Measurements from ENCODE around the gene NUP85.
A peak's percentile ranks its signal among the peaks of the same experiment; 100 is the strongest.
"Not testable (repeated sequence)": the region's sequence is repeated elsewhere in the genome, so short reads cannot be mapped to it uniquely, and the experiment has no call there.

NUP85 gene

GRCh38 chr17:75241143-75241430 is 35.6 kb downstream of the NUP85 start:
- no peak overlapping the region for H3K4me3 Mint-ChIP-seq
- DNase-seq (ENCODE audit: low spot score in 2 of 2) (no peak), ATAC-seq (ENCODE audit: low read depth) (no peak)
- H3K27ac Mint-ChIP-seq: peak overlapping the region; percentile 97
- H3K27me3 Mint-ChIP-seq: no peaks in the 10 kb centered on the region
- no peaks in the 10 kb centered on the region for H3K9me3 Mint-ChIP-seq
- H3K36me3 Mint-ChIP-seq: peaks cover 20% of the 10 kb centered on the region
- peaks cover 44% of the 10 kb centered on the region for H3K4me1 Mint-ChIP-seq

GRCh38 chr17:75241502-75241901 is 36.0 kb downstream of the NUP85 start:
- Mint-ChIP-seq H3K27ac (peak overlapping the region; percentile 97), H3K36me3 (peaks cover 22% of the 10 kb centered on the region), H3K27me3 (no peaks in the 10 kb centered on the region), H3K9me3 (no peaks in the 10 kb centered on the region), H3K4me1 (peaks cover 45% of the 10 kb centered on the region), H3K4me3 (peak overlapping the region; percentile 47)
- ATAC-seq (ENCODE audit: low read depth): no peak
- no peak for DNase-seq (ENCODE audit: low spot score in 2 of 2)

GRCh38 chr17:75241996-75242460 is 36.5 kb downstream of the NUP85 start:
- Mint-ChIP-seq H3K4me3 (peak overlapping the region; percentile 47), H3K36me3 (peaks cover 19% of the 10 kb centered on the region), H3K27me3 (no peaks in the 10 kb centered on the region), H3K4me1 (peaks cover 45% of the 10 kb centered on the region), H3K27ac (peak overlapping the region; percentile 97), H3K9me3 (no peaks in the 10 kb centered on the region)
- DNase-seq (ENCODE audit: low spot score in 2 of 2) (peak in 1 of 2 donors; percentile 50), ATAC-seq (ENCODE audit: low read depth) (peak; percentile 10)

GRCh38 chr17:75242461-75243042 is 37.1 kb downstream of the NUP85 start:
- ATAC-seq (ENCODE audit: low read depth) (peak; percentile 78), DNase-seq (ENCODE audit: low spot score in 2 of 2) (peak; percentile 59 to 72)
- Mint-ChIP-seq H3K9me3 (no peaks in the 10 kb centered on the region), H3K27me3 (no peaks in the 10 kb centered on the region), H3K36me3 (peaks cover 19% of the 10 kb centered on the region), H3K4me1 (peaks cover 45% of the 10 kb centered on the region), H3K4me3 (peak overlapping the region; percentile 42), H3K27ac (peak overlapping the region; percentile 97)

- peak; percentile 63 for ATAC-seq (ENCODE audit: low read depth)
- Mint-ChIP-seq H3K27ac (peak overlapping the region; percentile 97), H3K36me3 (peaks cover 15% of the 10 kb centered on the region)
Measured at GRCh38 chr17:75244133-75244866, 38.8 kb downstream of the NUP85 start.

GRCh38 chr17:75245011-75245410 is 39.5 kb downstream of the NUP85 start:
- Mint-ChIP-seq H3K9me3 (no peaks in the 10 kb centered on the region), H3K4me3 (peak overlapping the region; percentile 74), H3K4me1 (peaks cover 46% of the 10 kb centered on the region), H3K36me3 (peaks cover 15% of the 10 kb centered on the region), H3K27me3 (no peaks in the 10 kb centered on the region), H3K27ac (peak overlapping the region; percentile 97)
- DNase-seq (ENCODE audit: low spot score in 2 of 2) (no peak), ATAC-seq (ENCODE audit: low read depth) (no peak)

More at GRCh38 chr17:75244133-75244866, 38.8 kb downstream of the NUP85 start:
- Mint-ChIP-seq H3K4me1 (peaks cover 41% of the 10 kb centered on the region), H3K27me3 (no peaks in the 10 kb centered on the region), H3K4me3 (peak overlapping the region; percentile 74), H3K9me3 (no peaks in the 10 kb centered on the region)
- peak; percentile 47 to 69 for DNase-seq (ENCODE audit: low spot score in 2 of 2)

GRCh38 chr17:75246404-75246803 is 40.9 kb downstream of the NUP85 start:
- H3K27me3 Mint-ChIP-seq: no peaks in the 10 kb centered on the region
- H3K9me3 Mint-ChIP-seq: no peaks in the 10 kb centered on the region
- ATAC-seq (ENCODE audit: low read depth): no peak
- H3K36me3 Mint-ChIP-seq: peaks cover 11% of the 10 kb centered on the region
- H3K4me3 Mint-ChIP-seq: no peak overlapping the region
- no peak for DNase-seq (ENCODE audit: low spot score in 2 of 2)
- peak overlapping the region; percentile 97 for H3K27ac Mint-ChIP-seq
- H3K4me1 Mint-ChIP-seq: peaks cover 47% of the 10 kb centered on the region

- peak overlapping the region; percentile 75 for H3K4me3 Mint-ChIP-seq
- ATAC-seq (ENCODE audit: low read depth): no peak
- H3K27ac Mint-ChIP-seq: peak overlapping the region; percentile 91
- no peak for DNase-seq (ENCODE audit: low spot score in 2 of 2)
- peaks cover 44% of the 10 kb centered on the region for H3K4me1 Mint-ChIP-seq
- no peaks in the 10 kb centered on the region for H3K9me3 Mint-ChIP-seq
- H3K27me3 Mint-ChIP-seq: no peaks in the 10 kb centered on the region
- peaks cover 3% of the 10 kb centered on the region for H3K36me3 Mint-ChIP-seq
Measured at GRCh38 chr17:75249564-75249963, 44.1 kb downstream of the NUP85 start.

- H3K4me1 Mint-ChIP-seq: peaks cover 42% of the 10 kb centered on the region
- peaks cover 3% of the 10 kb centered on the region for H3K36me3 Mint-ChIP-seq
- ATAC-seq (ENCODE audit: low read depth) (peak; percentile 72), DNase-seq (ENCODE audit: low spot score in 2 of 2) (no peak)
- no peaks in the 10 kb centered on the region for H3K9me3 Mint-ChIP-seq
- no peaks in the 10 kb centered on the region for H3K27me3 Mint-ChIP-seq
- H3K4me3 Mint-ChIP-seq: peak overlapping the region; percentile 75
- H3K27ac Mint-ChIP-seq: peak overlapping the region; percentile 91
Measured at GRCh38 chr17:75250009-75250471, 44.6 kb downstream of the NUP85 start.

- Mint-ChIP-seq H3K4me1 (peaks cover 49% of the 10 kb centered on the region), H3K4me3 (peak overlapping the region; percentile 37), H3K27me3 (no peaks in the 10 kb centered on the region), H3K27ac (peak overlapping the region; percentile 54), H3K36me3 (no peaks in the 10 kb centered on the region), H3K9me3 (no peaks in the 10 kb centered on the region)
- ATAC-seq (ENCODE audit: low read depth) (no peak), DNase-seq (ENCODE audit: low spot score in 2 of 2) (no peak)
Measured at GRCh38 chr17:75252039-75252816, 46.7 kb downstream of the NUP85 start.

- H3K4me3 Mint-ChIP-seq; H3K9me3 Mint-ChIP-seq; H3K36me3 Mint-ChIP-seq; DNase-seq (ENCODE audit: low spot score in 2 of 2); H3K27me3 Mint-ChIP-seq; ATAC-seq (ENCODE audit: low read depth): not testable (repeated sequence)
- Mint-ChIP-seq H3K4me1 (peaks cover 62% of the 10 kb centered on the region), H3K27ac (peak overlapping the region; percentile 86)
Measured at GRCh38 chr17:75255954-75256698, 50.6 kb downstream of the NUP85 start.

- peak overlapping the region; percentile 86 for H3K27ac Mint-ChIP-seq
- not testable (repeated sequence) for H3K9me3 Mint-ChIP-seq; H3K4me3 Mint-ChIP-seq; H3K27me3 Mint-ChIP-seq; ATAC-seq (ENCODE audit: low read depth); H3K36me3 Mint-ChIP-seq; DNase-seq (ENCODE audit: low spot score in 2 of 2)
- H3K4me1 Mint-ChIP-seq: peaks cover 57% of the 10 kb centered on the region
Measured at GRCh38 chr17:75257228-75257627, 51.7 kb downstream of the NUP85 start.

GRCh38 chr17:75260641-75261335 is 55.3 kb downstream of the NUP85 start:
- peak; percentile 20 for ATAC-seq (ENCODE audit: low read depth)
- no peaks in the 10 kb centered on the region for H3K9me3 Mint-ChIP-seq
- no peak for DNase-seq (ENCODE audit: low spot score in 2 of 2)
- no peaks in the 10 kb centered on the region for H3K27me3 Mint-ChIP-seq
- peaks cover 40% of the 10 kb centered on the region for H3K4me1 Mint-ChIP-seq
- H3K4me3 Mint-ChIP-seq: peak overlapping the region; percentile 94
- peaks cover 4% of the 10 kb centered on the region for H3K36me3 Mint-ChIP-seq
- peak overlapping the region; percentile 100 for H3K27ac Mint-ChIP-seq

Data from memory B cell (primary cell).